GM08714 (cell line): ENCODE measurements around the gene MON2.
"Not testable (repeated sequence)": the region's sequence is repeated elsewhere in the genome, so short reads cannot be mapped to it uniquely, and the experiment has no call there.

Experiments used
- H3K4me3 ChIP-seq: fragments of 200-500 bp; sonication (Bioruptor generic); 2 replicates; pipeline ENCODE4 v1.5.1; 2014; ENCODE audit warnings: mild to moderate bottlenecking, low read length, inconsistent platforms
- ZNF274 ChIP-seq: IDR thresholded peaks from 2 replicates; pipeline ENCODE4 v1.6.1; 2012; ENCODE audit warnings: mild to moderate bottlenecking, low read depth, low read length

Gene MON2

GRCh38 chr12:62466018-62466593, 520 bp upstream of the MON2 start:
- no peak for TF ChIP-seq ZNF274

GRCh38 chr12:62468397-62468796, 1.8 kb downstream of the MON2 start:
- H3K4me3 ChIP-seq: peak overlapping the region; percentile 97; the same call in 1 of the 2 replicates

More at GRCh38 chr12:62466018-62466593, 520 bp upstream of the MON2 start:
- peak overlapping the region; percentile 97 for H3K4me3 ChIP-seq

GRCh38 chr12:62468935-62469334, 2.3 kb downstream of the MON2 start:
- H3K4me3 ChIP-seq: peak overlapping the region; percentile 1; the same call in 1 of the 2 replicates
- no peak for TF ChIP-seq ZNF274

More at GRCh38 chr12:62468397-62468796, 1.8 kb downstream of the MON2 start:
- no peak for TF ChIP-seq ZNF274

- no peak for TF ChIP-seq ZNF274
- H3K4me3 ChIP-seq: no peak overlapping the region
Measured at GRCh38 chr12:62469704-62470103, 3.1 kb downstream of the MON2 start.

GRCh38 chr12:62471734-62472133, 5.1 kb downstream of the MON2 start:
- H3K4me3 ChIP-seq: no peak overlapping the region
- no peak for TF ChIP-seq ZNF274

- H3K4me3 ChIP-seq: no peak overlapping the region
- no peak for TF ChIP-seq ZNF274
Measured at GRCh38 chr12:62472472-62472871, 5.8 kb downstream of the MON2 start.

GRCh38 chr12:62481843-62482540, 15.4 kb downstream of the MON2 start:
- TF ChIP-seq ZNF274: no peak
- no peak overlapping the region for H3K4me3 ChIP-seq

GRCh38 chr12:62482769-62483168, 16.1 kb downstream of the MON2 start:
- H3K4me3 ChIP-seq: no peak overlapping the region
- no peak for TF ChIP-seq ZNF274

GRCh38 chr12:62484233-62484632, 17.6 kb downstream of the MON2 start:
- no peak overlapping the region for H3K4me3 ChIP-seq
- TF ChIP-seq ZNF274: no peak

GRCh38 chr12:62505786-62506185, 39.2 kb downstream of the MON2 start:
- no peak overlapping the region for H3K4me3 ChIP-seq
- no peak for TF ChIP-seq ZNF274

GRCh38 chr12:62512901-62513300, 46.3 kb downstream of the MON2 start:
- H3K4me3 ChIP-seq: no peak overlapping the region
- TF ChIP-seq ZNF274: no peak

- not testable (repeated sequence) for H3K4me3 ChIP-seq
Measured at GRCh38 chr12:62514080-62514479, 47.5 kb downstream of the MON2 start.

- no peak for TF ChIP-seq ZNF274
Measured at GRCh38 chr12:62516927-62517326, 50.3 kb downstream of the MON2 start.

GRCh38 chr12:62517887-62518286, 51.3 kb downstream of the MON2 start:
- no peak for TF ChIP-seq ZNF274
- H3K4me3 ChIP-seq: no peak overlapping the region

More at GRCh38 chr12:62516927-62517326, 50.3 kb downstream of the MON2 start:
- no peak overlapping the region for H3K4me3 ChIP-seq

- H3K4me3 ChIP-seq: no peak overlapping the region
- TF ChIP-seq ZNF274: no peak
Measured at GRCh38 chr12:62519043-62519442, 52.4 kb downstream of the MON2 start.
